ENCODE results near the gene ARHGAP21. TPM values are rescaled to one million over a fixed set of nuclear protein-coding genes. Genes with fewer than 3 reads are reported as not detected.

ARHGAP21 gene
- total RNA-seq, 2 experiments from 2014 or later, result 32.7 to 34.1 TPM

- ATAC-seq (no peak), DNase-seq (no peak)
- Mint-ChIP-seq H3K9me3 (ENCODE audit: low read depth) (no peaks in the 10 kb centered on the region), H3K4me1 (peaks cover 30% of the 10 kb centered on the region), H3K27ac (no peak overlapping the region), H3K27me3 (no peaks in the 10 kb centered on the region), H3K4me3 (no peak overlapping the region), H3K36me3 (peaks cover 8% of the 10 kb centered on the region)
- CTCF ChIA-PET, result interaction anchor here (0.6 kb wide), 1 partner anchor 287 kb away, joined by 3 read pairs; no protein-coding TSS in a partner anchor
Observed at GRCh38 chr10:24718031-24718855, 5.4 kb downstream of the ARHGAP21 start.

GRCh38 chr10:24716295-24716694 lies 7.4 kb downstream of the ARHGAP21 start:
- DNase-seq (no peak), ATAC-seq (no peak)
- CTCF ChIA-PET, result no interaction called here
- H3K9me3 Mint-ChIP-seq (ENCODE audit: low read depth), result no peaks in the 10 kb centered on the region
- no peak overlapping the region for H3K27ac Mint-ChIP-seq
- H3K36me3 Mint-ChIP-seq, result peaks cover 7% of the 10 kb centered on the region
- peaks cover 19% of the 10 kb centered on the region for H3K4me1 Mint-ChIP-seq
- no peaks in the 10 kb centered on the region for H3K27me3 Mint-ChIP-seq
- no peak overlapping the region for H3K4me3 Mint-ChIP-seq

- Mint-ChIP-seq H3K4me3 (no peak overlapping the region), H3K36me3 (peaks cover 4% of the 10 kb centered on the region), H3K27ac (no peak overlapping the region), H3K9me3 (ENCODE audit: low read depth) (no peaks in the 10 kb centered on the region), H3K27me3 (no peaks in the 10 kb centered on the region), H3K4me1 (peaks cover 11% of the 10 kb centered on the region)
- ATAC-seq (no peak), DNase-seq (no peak)
- CTCF ChIA-PET, result no interaction called here
Observed at GRCh38 chr10:24715246-24715769, 8.4 kb downstream of the ARHGAP21 start.

GRCh38 chr10:24713086-24713485 lies 10.6 kb downstream of the ARHGAP21 start:
- no peak for DNase-seq
- Mint-ChIP-seq H3K4me1 (peaks cover 7% of the 10 kb centered on the region), H3K27ac (no peak overlapping the region), H3K9me3 (ENCODE audit: low read depth) (no peaks in the 10 kb centered on the region), H3K36me3 (peaks cover 4% of the 10 kb centered on the region), H3K4me3 (no peak overlapping the region), H3K27me3 (no peaks in the 10 kb centered on the region)
- CTCF ChIA-PET, result no interaction called here
- no peak for ATAC-seq

GRCh38 chr10:24711465-24711864 lies 12.2 kb downstream of the ARHGAP21 start:
- H3K9me3 Mint-ChIP-seq (ENCODE audit: low read depth), result no peaks in the 10 kb centered on the region
- CTCF ChIA-PET, result no interaction called here
- DNase-seq, result no peak
- no peak overlapping the region for H3K27ac Mint-ChIP-seq
- H3K4me1 Mint-ChIP-seq, result peaks cover 7% of the 10 kb centered on the region
- H3K4me3 Mint-ChIP-seq, result no peak overlapping the region
- ATAC-seq, result no peak
- H3K36me3 Mint-ChIP-seq, result peaks cover 4% of the 10 kb centered on the region
- no peaks in the 10 kb centered on the region for H3K27me3 Mint-ChIP-seq

GRCh38 chr10:24708081-24708480 lies 15.6 kb downstream of the ARHGAP21 start:
- ATAC-seq, result no peak
- H3K36me3 Mint-ChIP-seq, result peaks cover 3% of the 10 kb centered on the region

GRCh38 chr10:24707445-24707844 lies 16.2 kb downstream of the ARHGAP21 start:
- CTCF ChIA-PET, result interaction anchor here (1.4 kb wide), 1 partner anchor 18 kb away, joined by 5 read pairs; no protein-coding TSS in a partner anchor
- peak; percentile 60 for ATAC-seq
- no peaks in the 10 kb centered on the region for H3K27me3 Mint-ChIP-seq
- no peak for DNase-seq
- peaks cover 3% of the 10 kb centered on the region for H3K36me3 Mint-ChIP-seq
- H3K27ac Mint-ChIP-seq, result no peak overlapping the region
- H3K9me3 Mint-ChIP-seq (ENCODE audit: low read depth), result no peaks in the 10 kb centered on the region
- H3K4me3 Mint-ChIP-seq, result no peak overlapping the region
- peaks cover 19% of the 10 kb centered on the region for H3K4me1 Mint-ChIP-seq

More at GRCh38 chr10:24708081-24708480, 15.6 kb downstream of the ARHGAP21 start:
- Mint-ChIP-seq H3K9me3 (ENCODE audit: low read depth) (no peaks in the 10 kb centered on the region), H3K27me3 (no peaks in the 10 kb centered on the region), H3K4me3 (no peak overlapping the region), H3K4me1 (peaks cover 17% of the 10 kb centered on the region), H3K27ac (no peak overlapping the region)
- CTCF ChIA-PET, result no interaction called here
- no peak for DNase-seq

GRCh38 chr10:24706479-24707118 lies 17.1 kb downstream of the ARHGAP21 start:
- H3K27me3 Mint-ChIP-seq, result no peaks in the 10 kb centered on the region
- H3K36me3 Mint-ChIP-seq, result peaks cover 3% of the 10 kb centered on the region
- H3K27ac Mint-ChIP-seq, result peak overlapping the region; percentile 29
- peaks cover 24% of the 10 kb centered on the region for H3K4me1 Mint-ChIP-seq
- ATAC-seq (peak; percentile 92), DNase-seq (peak; percentile 71)
- H3K4me3 Mint-ChIP-seq, result no peak overlapping the region
- CTCF ChIA-PET, result interaction anchor here (0.6 to 1.5 kb wide), 4 partner anchors 16 to 97 kb away, joined by 3 to 5 read pairs (median 4); partner anchors contain the start of gene ARHGAP21
- H3K9me3 Mint-ChIP-seq (ENCODE audit: low read depth), result no peaks in the 10 kb centered on the region

GRCh38 chr10:24703700-24704099 lies 20.0 kb downstream of the ARHGAP21 start:
- DNase-seq (no peak), ATAC-seq (no peak)
- CTCF ChIA-PET, result no interaction called here
- Mint-ChIP-seq H3K4me3 (no peak overlapping the region), H3K27me3 (no peaks in the 10 kb centered on the region), H3K36me3 (no peaks in the 10 kb centered on the region), H3K9me3 (ENCODE audit: low read depth) (no peaks in the 10 kb centered on the region), H3K27ac (no peak overlapping the region), H3K4me1 (peaks cover 27% of the 10 kb centered on the region)

GRCh38 chr10:24701447-24701846 lies 22.2 kb downstream of the ARHGAP21 start:
- peaks cover 27% of the 10 kb centered on the region for H3K4me1 Mint-ChIP-seq
- peak overlapping the region; percentile 70 for H3K27ac Mint-ChIP-seq
- H3K27me3 Mint-ChIP-seq, result no peaks in the 10 kb centered on the region
- H3K36me3 Mint-ChIP-seq, result no peaks in the 10 kb centered on the region
- H3K9me3 Mint-ChIP-seq (ENCODE audit: low read depth), result no peaks in the 10 kb centered on the region
- peak; percentile 91 for ATAC-seq
- DNase-seq, result peak; percentile 68
- CTCF ChIA-PET, result interaction anchor here (1.2 kb wide), 1 partner anchor 397 kb away, joined by 4 read pairs; no protein-coding TSS in a partner anchor
- peak overlapping the region; percentile 12 for H3K4me3 Mint-ChIP-seq

- H3K4me3 Mint-ChIP-seq, result no peak overlapping the region
- no peaks in the 10 kb centered on the region for H3K27me3 Mint-ChIP-seq
- DNase-seq, result no peak
- ATAC-seq, result no peak
- CTCF ChIA-PET, result interaction anchor here (1.2 kb wide), 1 partner anchor 398 kb away, joined by 4 read pairs; no protein-coding TSS in a partner anchor
- H3K4me1 Mint-ChIP-seq, result peaks cover 26% of the 10 kb centered on the region
- H3K27ac Mint-ChIP-seq, result peak overlapping the region; percentile 60
- H3K36me3 Mint-ChIP-seq, result no peaks in the 10 kb centered on the region
- H3K9me3 Mint-ChIP-seq (ENCODE audit: low read depth), result no peaks in the 10 kb centered on the region
Observed at GRCh38 chr10:24700948-24701347, 22.7 kb downstream of the ARHGAP21 start.

- ATAC-seq, result no peak
- Mint-ChIP-seq H3K4me1 (peaks cover 17% of the 10 kb centered on the region), H3K27me3 (no peaks in the 10 kb centered on the region), H3K27ac (no peak overlapping the region), H3K4me3 (no peak overlapping the region), H3K36me3 (no peaks in the 10 kb centered on the region), H3K9me3 (ENCODE audit: low read depth) (no peaks in the 10 kb centered on the region)
- DNase-seq, result no peak
- CTCF ChIA-PET, result interaction anchor here (0.9 to 1.3 kb wide), 2 partner anchors 10 to 28 kb away, joined by 3 read pairs; no protein-coding TSS in a partner anchor
Observed at GRCh38 chr10:24698270-24698669, 25.4 kb downstream of the ARHGAP21 start.

GRCh38 chr10:24697080-24697479 lies 26.6 kb downstream of the ARHGAP21 start:
- DNase-seq, result no peak
- Mint-ChIP-seq H3K9me3 (ENCODE audit: low read depth) (no peaks in the 10 kb centered on the region), H3K36me3 (no peaks in the 10 kb centered on the region), H3K4me3 (no peak overlapping the region), H3K27ac (no peak overlapping the region), H3K4me1 (peaks cover 14% of the 10 kb centered on the region), H3K27me3 (no peaks in the 10 kb centered on the region)
- ATAC-seq, result no peak
- CTCF ChIA-PET, result no interaction called here
